Psoas muscle (tissue), 8 donors: ENCODE data around the gene RAB5IF. TPM values are rescaled to one million over a fixed set of nuclear protein-coding genes. Genes with fewer than 3 reads are reported as not detected.

Experiments used
- ATAC-seq, 4 donors: fragments of 200-7000 bp; cut with Tn5 transposase; one replicate each; pipeline ENCODE4 v1.9.1; 2020; ENCODE audit warnings: moderate library complexity in 3 of 4, mild to moderate bottlenecking in 2 of 4
- DNase-seq, 2 donors: peaks; one replicate each; pipeline ENCODE4 v3.0.0-alpha.2; 2020
- H3K27ac ChIP-seq: fragments of 200-600 bp; one replicate; pipeline ENCODE4 v1.8.0; 2022
- H3K27me3 ChIP-seq, 3 donors: fragments of 200-600 bp in 1 of 3; one replicate each; pipeline versions ENCODE4 v1.6.1 to v1.8.0; 2013 to 2022; ENCODE audit warnings: low read length in 2 of 3, mild to moderate bottlenecking in 2 of 3, moderate library complexity in 1 of 3; ENCODE audit not compliant: insufficient read depth in 3 of 3
- H3K36me3 ChIP-seq, 2 donors: fragments of 200-600 bp in 1 of 2; one replicate each; pipeline versions ENCODE4 v1.6.1 to v1.8.0; 2013 to 2022; ENCODE audit warnings: low read depth in 1 of 2, mild to moderate bottlenecking in 1 of 2, moderate library complexity in 1 of 2; ENCODE audit not compliant: insufficient read depth in 1 of 2
- H3K4me1 ChIP-seq: fragments of 200-600 bp; one replicate; pipeline ENCODE4 v1.8.0; 2022
- H3K4me3 ChIP-seq: fragments of 200-600 bp; one replicate; pipeline ENCODE4 v1.8.0; 2022; ENCODE audit warnings: mild to moderate bottlenecking
- H3K9me3 ChIP-seq: fragments of 200-600 bp; one replicate; pipeline ENCODE4 v1.8.0; 2022
- WGBS, 3 donors: extraction: QIAGEN DNeasy Blood & Tissue Kit; methylation state at CpG; one replicate each; pipeline versions ENCODE4 v1.1.6 to v1.1.7; 2013; 5-methylcytosine and 5-hydroxymethylcytosine counted together
- intact Hi-C, 2 donors: fragments of 100-400 bp; cut with DNase I; formaldehyde crosslinking; loops; one replicate each; pipeline versions ENCODE4 v1.11.0 to v1.14.2; 2022
- polyA plus RNA-seq, 3 donors: library from polyadenylated mRNA; stranded (reverse); fragments of 200-250 nt; gene quantifications; one replicate each; pipeline ENCODE4 v1.2.3, GENCODE V29; 2013
- total RNA-seq, 4 donors: library from RNA; stranded (reverse); fragmentation: NEBNext Ultra II Directional in 2 of 4; extraction: Animal tissue kit (Norgen Biotek cat#: 25700) in 2 of 4; gene quantifications; one replicate each; pipeline versions ENCODE4 v1.2.1 to v1.2.4, GENCODE V29; 2021 to 2023
- TF ChIP-seq, protein P1 (sequence below): fragments of 200-600 bp; IDR thresholded peaks from one replicate; pipeline ENCODE4 v1.8.0; 2022; ENCODE audit warnings: antibody characterized with exemption
- donor health status: healthy with polysubstance abuse.
- donor health status: DM: no; HTN: no; CAD: no; lungs with moderate emphysema.
- donor health status: Bipolar disorder and iron deficiency.
- donor health status: healthy.
- donor health status: DM: yes; HTN: yes; CAD: no.
- donor health status: DM: no; HTN: no; CAD: no.
- donor health status: DM: no; HTN: no; CAD: no.
- donor health status: DM: yes; HTN: yes; CAD: no.

The RAB5IF gene
- total and polyA plus RNA-seq, 7 donors: 77.3 to 585 (median 287) TPM

DNA sequence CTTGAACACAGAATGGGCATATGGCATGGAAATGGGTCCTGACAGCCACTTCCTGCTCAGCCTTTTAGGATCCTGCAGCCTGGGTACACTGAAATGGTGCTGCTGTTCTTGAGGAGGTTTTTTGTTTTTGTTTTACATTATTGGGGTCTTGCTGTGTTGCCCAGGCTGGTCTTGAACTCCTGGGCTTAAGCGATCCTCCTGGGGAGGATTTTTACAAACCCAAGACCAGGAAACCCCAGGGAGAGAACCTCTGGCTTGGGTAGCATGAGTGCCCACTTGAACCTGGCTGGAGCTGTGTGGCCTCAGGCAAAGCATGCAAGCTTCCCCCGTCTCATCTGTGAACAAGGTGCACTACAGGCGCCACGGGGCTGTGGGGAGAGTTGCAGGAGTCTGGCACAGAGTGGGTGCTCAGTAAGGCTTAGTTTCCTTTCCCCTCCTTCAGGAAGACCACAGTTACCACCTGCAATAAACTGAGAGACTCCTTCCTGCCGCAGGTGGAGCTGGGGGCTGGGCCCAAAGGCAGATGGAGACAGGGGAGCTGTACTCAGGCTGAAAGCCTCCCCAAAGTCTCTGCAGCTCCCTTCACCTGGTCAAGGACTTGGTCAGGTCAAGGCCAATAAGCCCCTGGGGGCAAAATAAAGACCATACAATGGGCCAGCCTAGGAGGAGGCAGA is 38.6 kb downstream of the RAB5IF start:
- intact Hi-C loops: no loop called here
- Histone ChIP-seq H3K27ac (no peak overlapping the region), H3K36me3 (no peaks in the 10 kb centered on the region), H3K9me3 (no peaks in the 10 kb centered on the region), H3K27me3 (no peaks in the 10 kb centered on the region), H3K4me3 (no peak overlapping the region), H3K4me1 (no peaks in the 10 kb centered on the region)
- ATAC-seq (no peak), DNase-seq (no peak)
- 59 to 78% (median 63%) methylated on average over 5 of the region's 5 CpGs for WGBS, 3 donors
- TF ChIP-seq, protein P1, sequence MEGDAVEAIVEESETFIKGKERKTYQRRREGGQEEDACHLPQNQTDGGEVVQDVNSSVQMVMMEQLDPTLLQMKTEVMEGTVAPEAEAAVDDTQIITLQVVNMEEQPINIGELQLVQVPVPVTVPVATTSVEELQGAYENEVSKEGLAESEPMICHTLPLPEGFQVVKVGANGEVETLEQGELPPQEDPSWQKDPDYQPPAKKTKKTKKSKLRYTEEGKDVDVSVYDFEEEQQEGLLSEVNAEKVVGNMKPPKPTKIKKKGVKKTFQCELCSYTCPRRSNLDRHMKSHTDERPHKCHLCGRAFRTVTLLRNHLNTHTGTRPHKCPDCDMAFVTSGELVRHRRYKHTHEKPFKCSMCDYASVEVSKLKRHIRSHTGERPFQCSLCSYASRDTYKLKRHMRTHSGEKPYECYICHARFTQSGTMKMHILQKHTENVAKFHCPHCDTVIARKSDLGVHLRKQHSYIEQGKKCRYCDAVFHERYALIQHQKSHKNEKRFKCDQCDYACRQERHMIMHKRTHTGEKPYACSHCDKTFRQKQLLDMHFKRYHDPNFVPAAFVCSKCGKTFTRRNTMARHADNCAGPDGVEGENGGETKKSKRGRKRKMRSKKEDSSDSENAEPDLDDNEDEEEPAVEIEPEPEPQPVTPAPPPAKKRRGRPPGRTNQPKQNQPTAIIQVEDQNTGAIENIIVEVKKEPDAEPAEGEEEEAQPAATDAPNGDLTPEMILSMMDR: no peak

DNA sequence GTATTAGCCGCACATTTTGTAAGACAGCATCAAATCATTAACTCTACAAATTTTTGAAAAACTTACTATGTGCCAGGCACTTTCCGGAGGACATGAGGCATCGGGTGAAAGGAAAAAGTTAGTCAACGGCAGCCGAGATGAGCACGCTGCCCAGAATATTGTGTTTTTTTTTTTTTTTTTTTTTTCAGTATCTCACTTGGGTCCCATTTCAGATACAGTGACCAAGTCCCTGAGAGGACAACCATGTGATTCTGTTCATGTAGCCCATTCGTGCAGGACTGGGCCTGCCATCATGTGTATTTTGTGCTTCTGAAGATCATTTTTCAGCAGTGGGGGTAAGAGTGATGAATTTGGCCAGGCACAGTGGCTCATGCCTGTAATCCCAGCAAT is 39.1 kb downstream of the RAB5IF start:
- WGBS, 3 donors: 53 to 68% (median 53%) methylated on average over 7 of the region's 7 CpGs
- no peak overlapping the region for H3K27ac ChIP-seq

DNA sequence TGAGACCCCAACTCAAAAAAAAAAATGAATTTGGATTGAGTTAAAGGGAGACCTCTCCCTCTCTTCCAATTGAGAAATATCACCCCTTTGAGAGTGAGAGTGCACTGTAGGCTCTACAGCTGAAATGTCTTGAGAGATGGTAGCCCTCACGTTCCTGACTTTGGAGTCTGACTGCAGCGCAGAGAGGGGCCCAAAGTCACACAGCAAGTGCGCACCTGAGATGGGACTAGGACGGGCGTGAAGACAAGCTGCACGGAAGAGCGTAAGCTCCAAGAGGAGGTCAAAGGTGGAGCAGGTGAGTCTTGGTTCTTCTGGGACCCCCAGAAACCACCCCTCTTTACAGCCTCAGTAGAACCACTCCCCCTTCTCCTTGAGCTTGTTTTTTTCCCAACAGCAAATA is 39.8 kb downstream of the RAB5IF start:
- intact Hi-C loops: no loop called here
- no peak for ATAC-seq
- H3K9me3 ChIP-seq: no peaks in the 10 kb centered on the region
- no peak overlapping the region for H3K4me3 ChIP-seq
- no peak for DNase-seq
- no peaks in the 10 kb centered on the region for H3K36me3 ChIP-seq
- H3K27ac ChIP-seq: no peak overlapping the region
- no peaks in the 10 kb centered on the region for H3K27me3 ChIP-seq
- TF ChIP-seq, protein P1: no peak
- H3K4me1 ChIP-seq: no peaks in the 10 kb centered on the region
- WGBS, 3 donors: 91 to 95% (median 91%) methylated on average over 7 of the region's 7 CpGs

More for the DNA sequence above, 39.1 kb downstream of the RAB5IF start:
- H3K4me3 ChIP-seq: no peak overlapping the region
- ATAC-seq (no peak), DNase-seq (no peak)
- H3K36me3 ChIP-seq: no peaks in the 10 kb centered on the region
- H3K27me3 ChIP-seq: no peaks in the 10 kb centered on the region
- H3K9me3 ChIP-seq: no peaks in the 10 kb centered on the region
- H3K4me1 ChIP-seq: no peaks in the 10 kb centered on the region
- intact Hi-C loops: no loop called here
- TF ChIP-seq, protein P1: no peak

DNA sequence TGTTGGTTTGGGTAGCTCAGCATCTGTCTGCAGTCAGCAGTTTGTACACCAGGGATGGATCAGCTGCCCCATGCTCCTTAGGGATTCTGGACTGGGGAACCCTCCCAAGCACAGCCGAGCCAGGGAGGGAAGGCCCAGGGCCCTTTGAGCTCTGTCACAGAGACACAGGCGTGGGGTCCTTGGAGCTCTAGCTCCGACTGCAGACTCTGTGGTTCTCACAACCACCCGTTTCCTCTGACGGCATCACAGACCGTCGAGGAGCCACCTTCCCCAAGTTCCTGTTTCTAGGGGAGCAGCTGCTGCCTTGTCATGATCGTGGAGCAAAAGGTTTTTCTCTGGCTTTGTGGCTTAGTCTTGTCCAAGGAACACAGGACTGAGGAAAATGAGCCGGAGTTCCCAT is 40.4 kb downstream of the RAB5IF start, which contains the start of gene SLA2:
SLA2 (minus strand) TSS at position 199 of the 400 bp plus-strand sequence. CDS start 4,861 bp downstream, outside the sequence.
- TF ChIP-seq, protein P1: no peak
- whole genome bisulfite sequencing, 3 donors: 23 to 34% (median 33%) methylated on average over 9 of the region's 9 CpGs
- H3K4me1 ChIP-seq: no peaks in the 10 kb centered on the region
- no peak within 1 kb of the TSS for H3K4me3 ChIP-seq
- DNase-seq (no peak), ATAC-seq (no peak)
- H3K27ac ChIP-seq: no peak within 1 kb of the TSS
- intact Hi-C loops: no loop called here
- no peaks in the 10 kb centered on the region for H3K36me3 ChIP-seq
- no peaks in the 10 kb centered on the region for H3K27me3 ChIP-seq
- no peaks in the 10 kb centered on the region for H3K9me3 ChIP-seq

DNA sequence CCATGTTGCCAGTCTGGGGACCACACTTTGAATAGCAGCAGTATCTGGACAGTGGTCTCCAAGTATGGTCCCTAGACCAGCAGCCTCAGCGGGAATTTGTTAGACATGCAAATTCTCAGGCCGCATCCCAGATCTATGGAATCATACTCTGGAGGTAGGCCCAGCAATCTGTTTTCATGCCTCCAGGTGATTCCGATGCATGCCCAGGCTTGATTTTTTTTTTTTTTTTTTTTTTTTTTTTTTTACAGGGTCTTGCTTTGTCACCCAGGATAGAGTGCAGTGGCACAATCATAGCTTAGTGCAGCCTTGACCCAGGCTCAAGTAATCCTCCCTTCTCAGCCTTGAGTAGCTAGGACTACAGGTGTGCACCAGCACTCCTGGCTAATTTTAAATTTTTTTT is 41.1 kb downstream of the RAB5IF start:
- 85 to 90% (median 89%) methylated on average over 3 of the region's 3 CpGs for WGBS, 3 donors
- H3K27ac ChIP-seq: no peak overlapping the region
- peaks cover 0 to 7% of the 10 kb centered on the region in 2 donors for H3K36me3 ChIP-seq
- DNase-seq (no peak), ATAC-seq (no peak)
- H3K4me3 ChIP-seq: no peak overlapping the region
- no peaks in the 10 kb centered on the region for H3K9me3 ChIP-seq
- H3K4me1 ChIP-seq: no peaks in the 10 kb centered on the region
- no peaks in the 10 kb centered on the region for H3K27me3 ChIP-seq
- TF ChIP-seq, protein P1: no peak
- intact Hi-C loops: no loop called here
